ENCODE measurements around the gene FTCD. TPM values are rescaled to one million over a fixed set of nuclear protein-coding genes. Genes with fewer than 3 reads are reported as not detected.

FTCD gene
- total and polyA plus RNA-seq, 2 experiments from 2014 or later, result 18.9 to 27.4 TPM

DNA sequence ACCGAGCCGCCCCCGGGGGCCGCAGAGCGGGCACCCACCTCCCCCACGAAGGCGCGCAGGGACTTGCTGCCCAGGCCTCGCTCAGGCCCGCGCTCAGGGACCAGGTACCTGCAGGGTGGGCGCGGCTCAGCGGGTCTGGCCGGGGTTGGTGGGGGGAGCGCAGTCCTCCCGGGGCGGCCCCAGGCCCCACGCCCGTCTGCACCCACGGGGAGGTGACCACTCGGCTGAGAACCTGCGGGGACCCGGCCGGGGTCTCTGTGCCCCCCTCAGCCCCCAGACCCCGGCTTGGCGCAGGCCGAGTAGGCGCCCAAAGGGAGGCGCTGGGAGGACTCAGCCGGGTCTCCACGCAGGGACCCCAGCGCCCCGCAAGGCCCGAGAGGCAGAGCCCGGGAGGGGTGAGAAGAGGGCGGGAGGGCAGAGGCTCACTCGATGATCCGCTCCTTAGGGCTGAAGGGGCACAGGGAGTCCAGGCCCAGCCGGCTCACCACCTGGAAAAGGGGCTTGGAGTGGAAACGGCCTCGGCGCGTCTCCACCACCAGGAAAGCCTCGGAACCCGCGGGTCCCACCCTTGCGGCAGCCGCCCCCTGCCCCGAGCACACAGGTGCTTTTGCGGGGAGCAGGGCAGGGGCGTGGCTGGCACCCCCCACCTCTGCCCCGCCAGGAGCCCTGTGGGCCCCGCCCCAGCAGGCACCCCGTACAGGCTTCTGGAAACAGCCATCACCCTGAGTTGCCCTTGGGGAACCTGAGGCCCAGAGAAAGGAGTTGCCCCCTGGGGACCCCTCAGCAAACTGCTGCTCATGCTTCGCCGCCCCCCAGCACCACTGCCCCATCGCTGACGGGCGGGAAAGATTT is 9.3 kb downstream of the FTCD start:
- no peaks in the 10 kb centered on the region for H3K9me3 ChIP-seq (ENCODE audit: low read depth)
- H3K27ac ChIP-seq, result no peak overlapping the region
- H3K36me3 ChIP-seq, result no peaks in the 10 kb centered on the region
- H3K4me1 ChIP-seq (ENCODE audit: low read depth), result peaks cover 5% of the 10 kb centered on the region
- no peak overlapping the region for H3K4me3 ChIP-seq
- H3K27me3 ChIP-seq, result peaks cover 11% of the 10 kb centered on the region
- TF ChIP-seq, protein P1, sequence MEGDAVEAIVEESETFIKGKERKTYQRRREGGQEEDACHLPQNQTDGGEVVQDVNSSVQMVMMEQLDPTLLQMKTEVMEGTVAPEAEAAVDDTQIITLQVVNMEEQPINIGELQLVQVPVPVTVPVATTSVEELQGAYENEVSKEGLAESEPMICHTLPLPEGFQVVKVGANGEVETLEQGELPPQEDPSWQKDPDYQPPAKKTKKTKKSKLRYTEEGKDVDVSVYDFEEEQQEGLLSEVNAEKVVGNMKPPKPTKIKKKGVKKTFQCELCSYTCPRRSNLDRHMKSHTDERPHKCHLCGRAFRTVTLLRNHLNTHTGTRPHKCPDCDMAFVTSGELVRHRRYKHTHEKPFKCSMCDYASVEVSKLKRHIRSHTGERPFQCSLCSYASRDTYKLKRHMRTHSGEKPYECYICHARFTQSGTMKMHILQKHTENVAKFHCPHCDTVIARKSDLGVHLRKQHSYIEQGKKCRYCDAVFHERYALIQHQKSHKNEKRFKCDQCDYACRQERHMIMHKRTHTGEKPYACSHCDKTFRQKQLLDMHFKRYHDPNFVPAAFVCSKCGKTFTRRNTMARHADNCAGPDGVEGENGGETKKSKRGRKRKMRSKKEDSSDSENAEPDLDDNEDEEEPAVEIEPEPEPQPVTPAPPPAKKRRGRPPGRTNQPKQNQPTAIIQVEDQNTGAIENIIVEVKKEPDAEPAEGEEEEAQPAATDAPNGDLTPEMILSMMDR (IDR thresholded peaks at IDR 0.05; ENCODE audit: low read depth, low read length), result no peak
- DNase-seq (ENCODE audit: low read depth in 1 of 2, low spot score in 1 of 2), result no peak

GRCh38 chr21:46145159-46145839 is 10.1 kb downstream of the FTCD start:
- Histone ChIP-seq H3K4me1 (ENCODE audit: low read depth) (peaks cover 5% of the 10 kb centered on the region), H3K27me3 (peaks cover 19% of the 10 kb centered on the region), H3K27ac (no peak overlapping the region), H3K4me3 (no peak overlapping the region), H3K9me3 (ENCODE audit: low read depth) (no peaks in the 10 kb centered on the region), H3K36me3 (no peaks in the 10 kb centered on the region)
- no peak for DNase-seq (ENCODE audit: low read depth in 1 of 2, low spot score in 1 of 2)
- TF ChIP-seq, protein P1 (IDR thresholded peaks at IDR 0.05; ENCODE audit: low read depth, low read length), result no peak

DNA sequence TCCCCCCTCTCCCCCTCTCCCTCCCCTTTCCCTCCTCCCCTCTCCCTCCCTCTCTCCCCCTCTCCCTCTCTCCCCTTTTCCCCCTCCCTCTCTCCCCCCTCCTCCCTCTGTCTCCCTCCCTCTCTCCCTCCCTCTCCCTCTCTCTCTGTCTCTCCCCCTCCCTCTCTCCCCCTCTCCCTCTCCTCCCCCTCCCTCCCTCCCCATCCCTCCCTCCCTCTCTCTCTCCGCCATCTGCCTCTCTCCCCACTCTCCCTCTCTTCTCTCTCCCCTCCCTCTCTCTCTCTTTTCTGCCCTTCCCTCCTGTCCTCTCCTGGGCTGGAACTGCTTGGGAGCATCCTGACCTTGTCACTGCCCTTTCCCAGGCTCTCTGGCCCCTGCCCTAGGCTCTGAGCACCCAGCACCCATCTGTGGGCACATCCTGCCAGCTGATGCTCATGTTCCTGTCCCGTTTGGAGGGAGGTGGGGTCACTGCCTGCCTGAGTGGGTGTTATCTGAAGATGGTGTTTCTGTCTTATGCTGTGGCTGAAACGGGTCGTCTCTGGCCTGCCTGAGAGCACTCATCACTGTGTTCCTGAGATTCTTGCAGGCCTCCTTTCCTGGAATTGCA is 10.8 kb downstream of the FTCD start:
- Histone ChIP-seq H3K36me3 (no peaks in the 10 kb centered on the region), H3K4me1 (ENCODE audit: low read depth) (peaks cover 5% of the 10 kb centered on the region), H3K4me3 (no peak overlapping the region), H3K27ac (no peak overlapping the region), H3K9me3 (ENCODE audit: low read depth) (no peaks in the 10 kb centered on the region), H3K27me3 (peaks cover 20% of the 10 kb centered on the region)
- TF ChIP-seq, protein P1 (IDR thresholded peaks at IDR 0.05; ENCODE audit: low read depth, low read length), result no peak
- DNase-seq (ENCODE audit: low read depth in 1 of 2, low spot score in 1 of 2), result no peak

- TF ChIP-seq, protein P1 (IDR thresholded peaks at IDR 0.05; ENCODE audit: low read depth, low read length), result no peak
- no peaks in the 10 kb centered on the region for H3K9me3 ChIP-seq (ENCODE audit: low read depth)
- H3K27me3 ChIP-seq, result peaks cover 20% of the 10 kb centered on the region
- H3K4me3 ChIP-seq, result peak overlapping the region; percentile 23
- no peak for DNase-seq (ENCODE audit: low read depth in 1 of 2, low spot score in 1 of 2)
- H3K4me1 ChIP-seq (ENCODE audit: low read depth), result no peaks in the 10 kb centered on the region
- H3K27ac ChIP-seq, result no peak overlapping the region
- no peaks in the 10 kb centered on the region for H3K36me3 ChIP-seq
Measured at GRCh38 chr21:46142582-46143473, 12.6 kb downstream of the FTCD start.
